Fibroblast of lung (primary cell): ENCODE results near the gene SCUBE3. TPM values are rescaled to one million over a fixed set of nuclear protein-coding genes. Genes with fewer than 3 reads are reported as not detected.

Experiments
- DNase-seq, 2 donors: peaks; one replicate each; pipeline versions ENCODE4 v3.0.0 to v3.0.0-alpha.2; 2010; ENCODE audit warnings: low read depth in 2 of 2
- H2AFZ ChIP-seq: 2 replicates; pipeline ENCODE4 v1.5.1; 2012; ENCODE audit warnings: low read length, control low read depth, inconsistent platforms
- H3K27ac ChIP-seq: 2 replicates; pipeline ENCODE4 v1.5.1; 2011; ENCODE audit warnings: low read length, control low read depth; ENCODE audit not compliant: insufficient read depth
- H3K27me3 ChIP-seq: 2 replicates; pipeline ENCODE4 v1.5.1; 2011; ENCODE audit warnings: mild to moderate bottlenecking, low read length; ENCODE audit not compliant: control insufficient read depth, insufficient read depth
- H3K36me3 ChIP-seq: 2 replicates; pipeline ENCODE4 v1.5.1; 2011; ENCODE audit warnings: low read length; ENCODE audit not compliant: control insufficient read depth, insufficient read depth
- H3K4me1 ChIP-seq: 2 replicates; pipeline ENCODE4 v1.5.1; 2011; ENCODE audit warnings: low read length; ENCODE audit not compliant: control insufficient read depth, insufficient read depth; ENCODE audit errors: extremely low read depth
- H3K4me2 ChIP-seq: 2 replicates; pipeline ENCODE4 v1.5.1; 2011; ENCODE audit warnings: low read length, control low read depth; ENCODE audit not compliant: insufficient read depth; ENCODE audit errors: extremely low read depth
- H3K4me3 ChIP-seq, 4 experiments: fragments of 200-600 bp in 1 of 4; sonication (generic) in 1 of 4; replicated peaks in 1 of 4; 2 replicates each; pipeline ENCODE4 v1.5.1; 2011 to 2016; ENCODE audit warnings: low read length in 4 of 4, low read depth in 3 of 4, mild to moderate bottlenecking in 3 of 4, control low read depth in 2 of 4, inconsistent platforms in 1 of 4, mixed read lengths in 1 of 4; ENCODE audit not compliant: insufficient read depth in 1 of 4; ENCODE audit errors: control extremely low read depth in 1 of 4
- H3K79me2 ChIP-seq: 2 replicates; pipeline ENCODE4 v1.5.1; 2012; ENCODE audit warnings: mild to moderate bottlenecking, low read length, inconsistent platforms; ENCODE audit not compliant: control insufficient read depth, insufficient read depth
- H3K9ac ChIP-seq: 2 replicates; pipeline ENCODE4 v1.5.1; 2011; ENCODE audit warnings: mild to moderate bottlenecking, low read length, control low read depth; ENCODE audit not compliant: insufficient read depth
- H3K9me3 ChIP-seq: 2 replicates; pipeline ENCODE4 v1.5.1; 2012; ENCODE audit warnings: low read depth, low read length; ENCODE audit not compliant: control insufficient read depth, insufficient read depth
- H4K20me1 ChIP-seq: 2 replicates; pipeline ENCODE4 v1.5.1; 2011; ENCODE audit warnings: low read length; ENCODE audit not compliant: control insufficient read depth, insufficient read depth; ENCODE audit errors: extremely low read depth
- EZH2 ChIP-seq: IDR thresholded peaks from 2 replicates; pipeline ENCODE4 v1.5.1; 2012; ENCODE audit warnings: low read length, control low read depth, mild to moderate bottlenecking; ENCODE audit errors: missing control alignments
- polyA plus RNA-seq, 2 donors: library from polyadenylated mRNA; depleted of rRNA in 1 of 2; stranded (reverse) in 1 of 2; unstranded in 1 of 2; fragments of >200 nt; gene quantifications; 2 replicates each; pipeline ENCODE4 v1.2.1, GENCODE V29; 2011 to 2012; ENCODE audit warnings: missing spikeins in 1 of 2
- total RNA-seq: library from RNA; depleted of rRNA; stranded (reverse); fragments of >200 nt; gene quantifications from 2 replicates; pipeline ENCODE4 v1.2.1, GENCODE V29; 2014
- TF ChIP-seq, protein P1 (sequence below), 2 donors: IDR thresholded peaks in 1 of 2; conservative IDR thresholded peaks in 1 of 2; 1 replicate in 1 of 2; 2 replicates in 1 of 2; pipeline ENCODE4 v1.5.1; 2011 to 2012; ENCODE audit warnings: low read length in 2 of 2, control low read depth in 1 of 2, inconsistent platforms in 1 of 2, low read depth in 1 of 2, mild to moderate bottlenecking in 1 of 2

SCUBE3 gene
- total and polyA plus RNA-seq, 2 donors (not counting 1 experiment from before 2014, with no cell fraction given), result under 0.01 to 1.2 TPM

DNA sequence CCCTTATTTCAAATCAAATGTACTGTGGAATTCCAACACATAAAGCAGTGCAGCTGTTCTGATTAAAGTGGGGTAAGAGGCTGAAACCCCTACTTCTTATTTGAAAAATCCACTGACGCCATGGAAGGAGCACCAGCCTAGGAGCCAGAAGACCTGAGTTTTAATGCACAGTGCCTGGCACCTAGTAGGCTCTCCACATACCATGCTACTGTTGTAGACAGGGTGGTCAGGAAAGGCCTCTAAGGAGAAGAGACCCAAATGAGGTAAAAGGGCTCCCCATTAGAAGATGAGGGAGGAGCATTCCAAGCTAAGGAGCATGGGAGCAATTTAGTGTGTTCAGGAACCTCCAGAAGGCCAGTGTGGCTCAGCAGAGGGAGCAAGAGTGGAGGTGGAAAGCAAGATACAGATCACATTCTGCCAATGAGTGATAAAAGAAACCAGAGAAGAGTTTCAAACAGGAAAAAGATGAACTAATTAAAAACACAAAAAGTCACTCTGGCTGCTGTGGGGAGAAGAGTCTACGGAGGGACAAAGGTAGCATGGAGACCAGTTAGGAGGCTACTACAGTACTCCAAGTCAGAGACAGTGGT lies 34.0 kb downstream of the SCUBE3 start:
- Histone ChIP-seq H3K27ac (no peak overlapping the region), H3K4me1 (no peaks in the 10 kb centered on the region), H3K27me3 (no peaks in the 10 kb centered on the region), H3K4me3 (no peak overlapping the region), H3K4me2 (no peak overlapping the region), H3K36me3 (peaks cover 1% of the 10 kb centered on the region), H3K9ac (no peak overlapping the region), H3K9me3 (no peaks in the 10 kb centered on the region), H2AFZ (no peak overlapping the region), H4K20me1 (no peaks in the 10 kb centered on the region), H3K79me2 (no peaks in the 10 kb centered on the region)
- TF ChIP-seq, protein P1, sequence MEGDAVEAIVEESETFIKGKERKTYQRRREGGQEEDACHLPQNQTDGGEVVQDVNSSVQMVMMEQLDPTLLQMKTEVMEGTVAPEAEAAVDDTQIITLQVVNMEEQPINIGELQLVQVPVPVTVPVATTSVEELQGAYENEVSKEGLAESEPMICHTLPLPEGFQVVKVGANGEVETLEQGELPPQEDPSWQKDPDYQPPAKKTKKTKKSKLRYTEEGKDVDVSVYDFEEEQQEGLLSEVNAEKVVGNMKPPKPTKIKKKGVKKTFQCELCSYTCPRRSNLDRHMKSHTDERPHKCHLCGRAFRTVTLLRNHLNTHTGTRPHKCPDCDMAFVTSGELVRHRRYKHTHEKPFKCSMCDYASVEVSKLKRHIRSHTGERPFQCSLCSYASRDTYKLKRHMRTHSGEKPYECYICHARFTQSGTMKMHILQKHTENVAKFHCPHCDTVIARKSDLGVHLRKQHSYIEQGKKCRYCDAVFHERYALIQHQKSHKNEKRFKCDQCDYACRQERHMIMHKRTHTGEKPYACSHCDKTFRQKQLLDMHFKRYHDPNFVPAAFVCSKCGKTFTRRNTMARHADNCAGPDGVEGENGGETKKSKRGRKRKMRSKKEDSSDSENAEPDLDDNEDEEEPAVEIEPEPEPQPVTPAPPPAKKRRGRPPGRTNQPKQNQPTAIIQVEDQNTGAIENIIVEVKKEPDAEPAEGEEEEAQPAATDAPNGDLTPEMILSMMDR (conservative IDR thresholded peaks at IDR 0.05 in 1 of 2, IDR thresholded peaks at IDR 0.05 in 1 of 2; ENCODE audit: low read depth in 1 of 2, low read length in 2 of 2), result no peak
- TF ChIP-seq EZH2, result no peak
- DNase-seq, result no peak

DNA sequence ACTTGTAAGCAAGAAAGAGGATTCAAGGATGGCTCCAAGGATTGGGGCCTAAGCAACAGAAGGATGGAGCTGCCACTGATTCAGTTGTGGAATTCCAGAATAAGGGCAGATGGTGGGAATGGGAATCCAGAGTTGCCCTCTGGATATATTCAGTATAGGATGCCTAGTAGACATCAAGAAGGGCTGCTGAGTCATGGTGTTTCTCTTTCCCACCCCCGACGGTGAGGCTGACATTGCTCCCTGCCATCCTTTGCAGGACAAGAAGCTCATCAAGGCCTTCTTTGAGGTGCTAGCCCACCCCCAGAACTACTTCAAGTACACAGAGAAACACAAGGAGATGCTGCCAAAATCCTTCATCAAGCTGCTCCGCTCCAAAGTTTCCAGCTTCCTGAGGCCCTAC lies 34.5 kb downstream of the SCUBE3 start:
- Histone ChIP-seq H3K4me3 (no peak overlapping the region), H3K9ac (no peak overlapping the region), H3K79me2 (no peaks in the 10 kb centered on the region), H3K27me3 (no peaks in the 10 kb centered on the region), H3K4me1 (no peaks in the 10 kb centered on the region), H4K20me1 (no peaks in the 10 kb centered on the region), H2AFZ (no peak overlapping the region), H3K27ac (no peak overlapping the region), H3K9me3 (no peaks in the 10 kb centered on the region), H3K36me3 (peaks cover 1% of the 10 kb centered on the region), H3K4me2 (no peak overlapping the region)
- no peak for TF ChIP-seq EZH2
- TF ChIP-seq, protein P1 (conservative IDR thresholded peaks at IDR 0.05 in 1 of 2, IDR thresholded peaks at IDR 0.05 in 1 of 2; ENCODE audit: low read depth in 1 of 2, low read length in 2 of 2), result no peak
- DNase-seq, result no peak

DNA sequence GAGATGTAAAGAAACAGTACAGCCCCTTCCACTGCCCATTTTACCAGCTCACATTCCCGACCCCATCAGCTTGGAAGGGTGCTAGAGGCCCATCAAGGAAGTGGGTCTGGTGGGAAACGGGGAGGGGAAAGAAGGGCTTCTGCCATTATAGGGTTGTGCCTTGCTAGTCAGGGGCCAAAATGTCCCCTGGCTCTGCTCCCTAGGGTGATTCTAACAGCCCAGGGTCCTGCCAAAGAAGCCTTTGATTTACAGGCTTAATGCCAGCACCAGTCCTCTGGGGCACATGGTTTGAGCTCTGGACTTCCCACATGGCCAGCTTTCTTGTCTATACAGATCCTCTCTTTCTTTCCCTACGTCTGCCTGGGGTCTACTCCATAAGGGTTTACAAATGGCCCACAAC lies 35.2 kb downstream of the SCUBE3 start:
- DNase-seq, result no peak

More for the DNA sequence above, 35.2 kb downstream of the SCUBE3 start:
- no peak overlapping the region for H2AFZ ChIP-seq
- no peaks in the 10 kb centered on the region for H3K27me3 ChIP-seq
- H3K36me3 ChIP-seq, result peaks cover 1% of the 10 kb centered on the region
- no peaks in the 10 kb centered on the region for H4K20me1 ChIP-seq
- H3K27ac ChIP-seq, result no peak overlapping the region
- no peak overlapping the region for H3K9ac ChIP-seq
- no peak overlapping the region for H3K4me3 ChIP-seq
- H3K9me3 ChIP-seq, result no peaks in the 10 kb centered on the region
- TF ChIP-seq EZH2, result no peak
- TF ChIP-seq, protein P1 (conservative IDR thresholded peaks at IDR 0.05 in 1 of 2, IDR thresholded peaks at IDR 0.05 in 1 of 2; ENCODE audit: low read depth in 1 of 2, low read length in 2 of 2), result no peak
- no peaks in the 10 kb centered on the region for H3K4me1 ChIP-seq
- no peak overlapping the region for H3K4me2 ChIP-seq
- peaks cover 2% of the 10 kb centered on the region for H3K79me2 ChIP-seq
